MM.1S (cell line): Measurements from ENCODE around the gene LRRC43.

ENCODE experiments used
- DNase-seq: peaks from one replicate; pipeline ENCODE4 v3.0.0-alpha.2; 2015
- H2AFZ ChIP-seq: fragments of 300-600 bp; sonication (generic); 2 replicates; pipeline ENCODE4 v1.6.0; 2016; ENCODE audit warnings: antibody characterized with exemption, low read length
- H3F3A ChIP-seq: fragments of 300-600 bp; sonication (generic); 2 replicates; pipeline ENCODE4 v1.6.1; 2016; ENCODE audit warnings: mild to moderate bottlenecking, antibody characterized with exemption, low read length, moderate library complexity, mixed read lengths; ENCODE audit not compliant: insufficient read depth
- H3K27ac ChIP-seq: fragments of 300-600 bp; sonication (generic); 2 replicates; pipeline ENCODE4 v1.5.1; 2016; ENCODE audit warnings: mild to moderate bottlenecking, low read length
- H3K27me3 ChIP-seq: fragments of 300-600 bp; sonication (generic); replicated peaks from 2 replicates; pipeline ENCODE4 v1.6.0; 2016; ENCODE audit warnings: low read length; ENCODE audit not compliant: insufficient read depth
- H3K36me3 ChIP-seq: fragments of 300-600 bp; sonication (generic); replicated peaks from 2 replicates; pipeline ENCODE4 v1.6.1; 2016; ENCODE audit warnings: mild to moderate bottlenecking, low read length, mixed read lengths; ENCODE audit not compliant: insufficient read depth
- H3K4me1 ChIP-seq: fragments of 300-600 bp; sonication (generic); 2 replicates; pipeline ENCODE4 v1.6.1; 2016; ENCODE audit warnings: low read length, mixed read lengths
- H3K4me2 ChIP-seq: fragments of 300-600 bp; sonication (generic); 2 replicates; pipeline ENCODE4 v1.6.0; 2016; ENCODE audit warnings: low read depth, low read length
- H3K4me3 ChIP-seq: fragments of 300-600 bp; sonication (generic); 2 replicates; pipeline ENCODE4 v1.5.1; 2016; ENCODE audit warnings: low read length, mixed read lengths
- H3K79me2 ChIP-seq: fragments of 300-600 bp; sonication (generic); 2 replicates; pipeline ENCODE4 v1.6.1; 2016; ENCODE audit warnings: mixed run types, low read length, mixed read lengths
- H3K9ac ChIP-seq: fragments of 300-600 bp; sonication (generic); 2 replicates; pipeline ENCODE4 v1.6.1; 2016; ENCODE audit warnings: low read length, mixed read lengths
- H3K9me2 ChIP-seq: fragments of 300-600 bp; sonication (generic); replicated peaks from 2 replicates; pipeline ENCODE4 v1.6.1; 2016; ENCODE audit warnings: mild to moderate bottlenecking, low read length, mixed read lengths; ENCODE audit not compliant: insufficient read depth
- H3K9me3 ChIP-seq: fragments of 300-600 bp; sonication (generic); replicated peaks from 2 replicates; pipeline ENCODE4 v1.6.1; 2016; ENCODE audit warnings: mild to moderate bottlenecking, low read length, mixed read lengths; ENCODE audit not compliant: insufficient read depth
- H4K20me1 ChIP-seq: fragments of 300-600 bp; sonication (generic); 2 replicates; pipeline ENCODE4 v1.6.1; 2016; ENCODE audit warnings: mild to moderate bottlenecking, low read length, moderate library complexity, mixed read lengths; ENCODE audit not compliant: insufficient read depth
- CTCF ChIP-seq: fragments of 300-600 bp; sonication (generic); IDR thresholded peaks from 2 replicates; pipeline ENCODE4 v1.5.1; 2016; ENCODE audit warnings: antibody characterized with exemption, low read length, mixed read lengths
- EZH2 ChIP-seq: fragments of 300-600 bp; sonication (generic); optimal IDR thresholded peaks from 2 replicates; pipeline ENCODE3; 2017; ENCODE audit warnings: low read depth, mild to moderate bottlenecking, antibody characterized with exemption, low read length, mixed read lengths
- EZH2phosphoT487 ChIP-seq: fragments of 300-600 bp; sonication (generic); IDR thresholded peaks from 2 replicates; pipeline ENCODE4 v1.6.1; 2018; ENCODE audit warnings: antibody characterized with exemption, low read length

The LRRC43 gene

GRCh38 chr12:122243965-122244364 is 61.0 kb downstream of the LRRC43 start:
- H3K9me3 ChIP-seq, result no peaks in the 10 kb centered on the region
- H4K20me1 ChIP-seq, result no peaks in the 10 kb centered on the region
- H3K27me3 ChIP-seq, result no peaks in the 10 kb centered on the region
- H3K9ac ChIP-seq, result no peak overlapping the region
- no peaks in the 10 kb centered on the region for H3K4me1 ChIP-seq
- no peak overlapping the region for H3K4me3 ChIP-seq
- no peaks in the 10 kb centered on the region for H3F3A ChIP-seq
- H3K4me2 ChIP-seq, result no peak overlapping the region
- TF ChIP-seq EZH2phosphoT487, result no peak
- TF ChIP-seq EZH2, result no peak
- no peak overlapping the region for H3K27ac ChIP-seq
- no peak overlapping the region for H2AFZ ChIP-seq
- DNase-seq, result no peak
- no peaks in the 10 kb centered on the region for H3K9me2 ChIP-seq
- H3K36me3 ChIP-seq, result no peaks in the 10 kb centered on the region
- no peaks in the 10 kb centered on the region for H3K79me2 ChIP-seq

GRCh38 chr12:122244565-122245371 is 61.8 kb downstream of the LRRC43 start:
- Histone ChIP-seq H3K9me3 (no peaks in the 10 kb centered on the region), H2AFZ (no peak overlapping the region), H3K9me2 (no peaks in the 10 kb centered on the region), H3K4me2 (no peak overlapping the region), H4K20me1 (no peaks in the 10 kb centered on the region), H3K9ac (no peak overlapping the region), H3K36me3 (no peaks in the 10 kb centered on the region), H3F3A (no peaks in the 10 kb centered on the region), H3K4me3 (no peak overlapping the region), H3K27me3 (no peaks in the 10 kb centered on the region), H3K4me1 (no peaks in the 10 kb centered on the region), H3K79me2 (no peaks in the 10 kb centered on the region), H3K27ac (no peak overlapping the region)
- no peak for DNase-seq
- TF ChIP-seq EZH2phosphoT487, result no peak
- TF ChIP-seq CTCF, result no peak
- no peak for TF ChIP-seq EZH2

- Histone ChIP-seq H2AFZ (no peak overlapping the region), H3K79me2 (no peaks in the 10 kb centered on the region), H3K9me3 (no peaks in the 10 kb centered on the region), H3K27me3 (no peaks in the 10 kb centered on the region), H3K4me1 (no peaks in the 10 kb centered on the region), H3K4me3 (no peak overlapping the region), H3K9ac (no peak overlapping the region), H3K36me3 (no peaks in the 10 kb centered on the region), H3K9me2 (no peaks in the 10 kb centered on the region), H4K20me1 (no peaks in the 10 kb centered on the region), H3K4me2 (no peak overlapping the region), H3F3A (no peaks in the 10 kb centered on the region), H3K27ac (no peak overlapping the region)
- DNase-seq, result no peak
- no peak for TF ChIP-seq CTCF
- no peak for TF ChIP-seq EZH2
- no peak for TF ChIP-seq EZH2phosphoT487
These were observed 62.6 kb downstream of the LRRC43 start for GRCh38 chr12:122245553-122245952.

GRCh38 chr12:122250047-122250446 is 67.1 kb downstream of the LRRC43 start:
- Histone ChIP-seq H2AFZ (no peak overlapping the region), H4K20me1 (no peaks in the 10 kb centered on the region), H3K9me2 (no peaks in the 10 kb centered on the region), H3K9ac (no peak overlapping the region), H3K79me2 (no peaks in the 10 kb centered on the region), H3K4me2 (no peak overlapping the region), H3K9me3 (no peaks in the 10 kb centered on the region), H3K36me3 (no peaks in the 10 kb centered on the region), H3K27me3 (no peaks in the 10 kb centered on the region), H3K27ac (no peak overlapping the region), H3K4me3 (no peak overlapping the region), H3F3A (no peaks in the 10 kb centered on the region), H3K4me1 (no peaks in the 10 kb centered on the region)
- DNase-seq, result no peak
- TF ChIP-seq EZH2, result no peak
- TF ChIP-seq EZH2phosphoT487, result no peak
- TF ChIP-seq CTCF, result no peak
